Fibroblast of the aortic adventitia (primary cell): ENCODE results near the gene NRG3. TPM values are rescaled to one million over a fixed set of nuclear protein-coding genes. Genes with fewer than 3 reads are reported as not detected.

Source experiments
- DNase-seq: peaks from one replicate; pipeline ENCODE4 v3.0.0-alpha.2; 2010; ENCODE audit warnings: low read depth
- H3K4me3 ChIP-seq: 2 replicates; pipeline ENCODE4 v1.5.1; 2011; ENCODE audit warnings: low read depth, mild to moderate bottlenecking, control low read depth, low read length, moderate library complexity
- CTCF ChIP-seq: IDR thresholded peaks from 2 replicates; pipeline ENCODE4 v1.5.1; 2011; ENCODE audit warnings: mild to moderate bottlenecking, low read length, control low read depth, inconsistent platforms; ENCODE audit not compliant: insufficient read depth
- total RNA-seq: library from RNA; depleted of rRNA; stranded (reverse); fragments of >200 nt; gene quantifications from 2 replicates; pipeline ENCODE4 v1.2.3, GENCODE V29; 2012; ENCODE audit warnings: low replicate concordance

NRG3 gene
- total RNA-seq, 1 donor, result not detected

- H3K4me3 ChIP-seq, result no peak overlapping the region
- TF ChIP-seq CTCF, result no peak
- no peak for DNase-seq
Observed at GRCh38 chr10:82738592-82738991, 863.6 kb downstream of the NRG3 start.

DNA sequence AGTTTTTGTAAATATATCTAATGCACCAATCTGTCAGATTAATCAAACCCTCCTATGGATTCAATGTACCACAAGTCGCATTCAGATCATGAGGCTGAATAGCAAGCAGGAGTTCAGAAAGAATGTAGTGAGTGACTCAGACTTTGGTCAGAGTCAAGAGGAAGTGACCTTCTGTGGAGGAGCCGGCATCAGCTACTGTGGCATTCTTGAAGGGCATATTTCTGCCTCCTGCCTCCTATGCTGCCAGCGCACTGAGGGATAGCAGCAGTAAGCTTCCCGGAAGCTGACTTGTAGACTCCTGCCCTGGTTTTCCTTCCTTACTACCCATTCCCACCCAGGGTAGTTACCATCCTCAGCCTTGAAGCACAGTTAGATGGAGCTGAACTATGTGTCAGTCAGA is 867.5 kb downstream of the NRG3 start:
- peak; percentile 20 for DNase-seq
- no peak for TF ChIP-seq CTCF
- H3K4me3 ChIP-seq, result no peak overlapping the region

DNA sequence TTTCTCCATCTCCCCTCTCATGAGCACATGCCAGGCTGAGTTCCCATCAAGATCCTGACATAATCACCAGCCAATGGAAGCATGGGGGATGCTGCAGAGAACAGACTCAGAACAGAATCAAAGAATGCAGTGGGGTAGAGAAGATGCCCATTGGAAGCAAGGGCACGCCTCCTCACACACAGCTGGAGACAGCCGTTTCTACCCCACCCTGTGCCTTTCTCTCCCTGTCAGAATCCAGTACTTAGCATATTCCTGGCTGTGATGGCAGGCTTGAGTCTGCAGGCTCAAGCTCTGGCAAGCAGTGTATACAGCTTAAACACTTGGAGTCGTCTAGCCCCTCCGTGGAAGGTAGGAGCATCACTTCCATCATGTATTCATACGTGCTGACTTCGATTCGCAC is 867.9 kb downstream of the NRG3 start:
- DNase-seq, result no peak
- no peak for TF ChIP-seq CTCF
- H3K4me3 ChIP-seq, result no peak overlapping the region

DNA sequence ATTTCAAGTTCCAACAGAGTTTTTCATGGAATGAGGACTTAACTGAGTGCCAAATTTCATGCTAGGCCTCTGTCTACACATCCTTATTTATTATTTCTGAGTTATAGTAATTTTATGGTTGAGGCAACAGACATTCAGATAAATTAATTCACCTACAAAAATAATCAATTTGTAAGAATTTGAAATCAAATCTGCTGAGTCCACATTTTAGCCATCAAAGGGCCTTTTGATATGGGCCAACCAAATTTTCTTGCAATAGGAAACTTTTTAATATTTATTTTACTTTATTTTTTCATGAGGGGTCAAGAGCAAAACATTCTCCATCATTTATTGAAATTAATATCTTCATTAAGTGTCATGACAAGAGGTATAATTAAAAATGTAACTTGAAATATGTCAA is 875.5 kb downstream of the NRG3 start:
- no peak overlapping the region for H3K4me3 ChIP-seq
- no peak for DNase-seq
- no peak for TF ChIP-seq CTCF

GRCh38 chr10:82757397-82757796 is 882.4 kb downstream of the NRG3 start:
- no peak overlapping the region for H3K4me3 ChIP-seq
- no peak for DNase-seq
- TF ChIP-seq CTCF, result no peak

DNA sequence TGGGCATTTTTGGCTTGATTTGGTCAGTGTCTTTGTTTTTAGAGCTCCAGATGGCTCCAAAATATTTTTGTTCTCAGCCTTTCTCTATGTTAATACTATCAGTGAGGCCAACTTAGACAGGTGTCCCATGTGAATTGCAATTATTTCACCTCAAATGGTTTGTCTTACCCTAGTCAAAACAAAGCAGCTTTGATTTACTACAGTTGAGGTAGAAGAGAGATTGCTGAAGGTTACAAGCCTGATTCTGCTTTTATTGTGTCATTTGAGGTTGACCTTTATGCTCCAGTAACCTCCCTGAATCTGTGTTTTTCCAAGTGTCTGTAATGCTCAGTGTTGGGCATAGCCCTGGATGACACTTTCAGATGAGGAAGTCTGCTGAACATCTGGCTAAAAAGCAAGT is 882.9 kb downstream of the NRG3 start:
- no peak overlapping the region for H3K4me3 ChIP-seq
- DNase-seq, result no peak
- no peak for TF ChIP-seq CTCF

DNA sequence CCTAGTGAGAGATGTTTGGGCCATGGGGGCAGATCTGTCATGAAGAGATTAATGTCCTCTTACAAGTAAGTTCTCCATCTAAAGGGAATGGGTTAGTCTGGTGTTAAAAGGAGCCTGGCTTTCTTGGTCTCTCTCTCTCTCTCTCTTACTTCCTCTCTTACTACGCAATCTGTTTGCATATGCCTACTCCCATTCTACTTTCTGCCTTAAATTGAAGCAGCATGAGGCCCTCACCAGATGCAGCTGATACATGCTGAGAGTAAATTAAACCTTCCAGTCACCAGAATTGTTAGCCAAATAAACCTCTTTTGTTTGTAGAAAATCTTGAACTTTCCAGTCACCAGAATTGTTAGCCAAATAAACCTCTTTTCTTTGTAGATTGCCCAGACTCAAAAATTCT is 884.1 kb downstream of the NRG3 start:
- no peak for TF ChIP-seq CTCF
- no peak for DNase-seq
- H3K4me3 ChIP-seq, result no peak overlapping the region
